Germinal center (tissue), 1 donor: ENCODE measurements around the gene KRTAP4-5.
A peak's percentile ranks its signal among the peaks of the same experiment; 100 is the strongest.
"Not testable (repeated sequence)": the region's sequence is repeated elsewhere in the genome, so short reads cannot be mapped to it uniquely, and the experiment has no call there.

ENCODE experiments used
- DNase-seq: peaks from one replicate; pipeline ENCODE4 v3.0.0; 2012; ENCODE audit warnings: mixed read lengths, low spot score

The KRTAP4-5 gene

GRCh38 chr17:41147531-41148204, 2.0 kb downstream of the KRTAP4-5 start:
- no peak for DNase-seq

- no peak for DNase-seq
These were observed 4.4 kb downstream of the KRTAP4-5 start for GRCh38 chr17:41145261-41145660.

- no peak for DNase-seq
These were observed 4.8 kb downstream of the KRTAP4-5 start for GRCh38 chr17:41144846-41145245.

GRCh38 chr17:41141361-41141760, 8.3 kb downstream of the KRTAP4-5 start:
- no peak for DNase-seq

- DNase-seq, result no peak
These were observed 9.1 kb downstream of the KRTAP4-5 start, which contains the start of gene KRTAP4-6 for GRCh38 chr17:41140360-41141131. KRTAP4-6 (minus strand) TSS chr17:41140544; CDS start chr17:41140487, 57 bp downstream.

GRCh38 chr17:41139865-41140264, 9.8 kb downstream of the KRTAP4-5 start:
- DNase-seq, result not testable (repeated sequence)

- DNase-seq, result no peak
These were observed 15.5 kb downstream of the KRTAP4-5 start for GRCh38 chr17:41133880-41134735.

GRCh38 chr17:41131979-41132378, 17.6 kb downstream of the KRTAP4-5 start:
- no peak for DNase-seq

GRCh38 chr17:41127371-41127770, 22.3 kb downstream of the KRTAP4-5 start:
- no peak for DNase-seq

GRCh38 chr17:41126412-41126811, 23.2 kb downstream of the KRTAP4-5 start:
- DNase-seq, result no peak

GRCh38 chr17:41125064-41125463, 24.6 kb downstream of the KRTAP4-5 start:
- no peak for DNase-seq

- DNase-seq, result not testable (repeated sequence)
These were observed 25.6 kb downstream of the KRTAP4-5 start, which contains the start of gene KRTAP4-12 for GRCh38 chr17:41123991-41124371. KRTAP4-12 (minus strand) TSS chr17:41124182; CDS start chr17:41124122, 60 bp downstream.

GRCh38 chr17:41123292-41123990, 26.2 kb downstream of the KRTAP4-5 start:
- DNase-seq, result not testable (repeated sequence)

GRCh38 chr17:41121742-41122141, 27.9 kb downstream of the KRTAP4-5 start:
- DNase-seq, result no peak

- DNase-seq, result peak; percentile 45
These were observed 29.6 kb downstream of the KRTAP4-5 start for GRCh38 chr17:41119696-41120690.

- no peak for DNase-seq
These were observed 30.9 kb downstream of the KRTAP4-5 start for GRCh38 chr17:41118721-41119120.

- DNase-seq, result not testable (repeated sequence)
These were observed 31.7 kb downstream of the KRTAP4-5 start, which contains the start of gene KRTAP4-11 for GRCh38 chr17:41117846-41118386. KRTAP4-11 (minus strand) TSS chr17:41118373; CDS start chr17:41118315, 58 bp downstream.

GRCh38 chr17:41116297-41116696, 33.3 kb downstream of the KRTAP4-5 start:
- DNase-seq, result peak; percentile 30

GRCh38 chr17:41111151-41111885, 38.3 kb downstream of the KRTAP4-5 start:
- DNase-seq, result no peak
